ENCODE measurements around the gene EME1.
A peak's percentile ranks its signal among the peaks of the same experiment; 100 is the strongest.
"Not testable (repeated sequence)": the region's sequence is repeated elsewhere in the genome, so short reads cannot be mapped to it uniquely, and the experiment has no call there.

EME1 gene

GRCh38 chr17:50426814-50427787, 54.1 kb downstream of the EME1 start:
- peak; percentile 30 for DNase-seq

GRCh38 chr17:50428126-50428525, 55.1 kb downstream of the EME1 start:
- not testable (repeated sequence) for DNase-seq

GRCh38 chr17:50428831-50429424, 55.9 kb downstream of the EME1 start:
- no peak for DNase-seq

- no peak for DNase-seq
Observed at GRCh38 chr17:50429793-50430192, 56.8 kb downstream of the EME1 start.
